Body of pancreas (tissue), 4 donors: Measurements from ENCODE around the gene IPPK. TPM values are rescaled to one million over a fixed set of nuclear protein-coding genes. Genes with fewer than 3 reads are reported as not detected.

ENCODE experiments used
- ATAC-seq: fragments of 150-250 bp; one replicate; pipeline ENCODE4 v1.9.1; 2016
- DNase-seq, 4 donors: peaks; one replicate each; pipeline ENCODE4 v3.0.0-alpha.2; 2019
- H3K27ac ChIP-seq, 4 donors: fragments of 200-600 bp; sonication (generic); 1 replicate in 3 of 4; 2 replicates in 1 of 4; pipeline versions ENCODE4 v1.5.1 to v1.6.1; 2016 to 2019; ENCODE audit warnings: mild to moderate bottlenecking in 1 of 4, mixed read lengths in 1 of 4, moderate library complexity in 1 of 4
- H3K27me3 ChIP-seq, 2 donors: fragments of 200-600 bp; sonication (generic); one replicate each; pipeline ENCODE4 v1.6.0; 2016; ENCODE audit warnings: mild to moderate bottlenecking in 1 of 2
- H3K36me3 ChIP-seq, 2 donors: fragments of 200-600 bp; sonication (generic); replicated peaks in 1 of 2; 2 replicates each; pipeline ENCODE4 v1.5.1; 2016; ENCODE audit warnings: low read depth in 2 of 2; ENCODE audit not compliant: insufficient read depth in 1 of 2
- H3K4me1 ChIP-seq: fragments of 200-600 bp; sonication (generic); one replicate; pipeline ENCODE4 v1.6.0; 2016
- H3K4me3 ChIP-seq, 2 donors: fragments of 200-600 bp; sonication (generic); 1 replicate in 1 of 2; 2 replicates in 1 of 2; pipeline ENCODE4 v1.5.1; 2016 to 2019
- H3K9me3 ChIP-seq, 3 donors: fragments of 200-600 bp; sonication (generic); 1 replicate in 2 of 3; 2 replicates in 1 of 3; pipeline ENCODE4 v1.5.1; 2016
- CTCF ChIP-seq, 7 experiments: fragments of 450-650 bp in 4 of 7; fragments of 200-600 bp in 3 of 7; sonication (generic) in 3 of 7; IDR thresholded peaks; one replicate each; pipeline ENCODE4 v1.5.1; 2016 to 2019; ENCODE audit warnings: antibody characterized with exemption in 7 of 7
- POLR2A ChIP-seq, 3 donors: fragments of 450-650 bp; IDR thresholded peaks; one replicate each; pipeline ENCODE4 v1.6.1; 2016; ENCODE audit warnings: antibody characterized with exemption in 3 of 3, mild to moderate bottlenecking in 2 of 3
- WGBS, 2 donors: methylation state at CpG; one replicate each; pipeline ENCODE4 v1.1.5; 2017; 5-methylcytosine and 5-hydroxymethylcytosine counted together
- intact Hi-C: fragments of 100-400 bp; cut with DNase I; formaldehyde crosslinking; loops from one replicate; pipeline ENCODE4 v1.15.1; 2023
- total RNA-seq, 2 donors: library from RNA; depleted of rRNA; stranded (reverse); fragments of >200 nt; gene quantifications; one replicate each; pipeline ENCODE4 v1.1.0, GENCODE V29; 2016

Gene IPPK
- total RNA-seq, 2 donors from 2014 or later, result 2.9 to 6.3 TPM

- no peak for TF ChIP-seq POLR2A (IDR thresholded peaks at IDR 0.05)
- no peaks in the 10 kb centered on the region for H3K9me3 ChIP-seq
- no peak overlapping the region for H3K4me3 ChIP-seq
- peak in 1 of 4 donors; percentile 30 for DNase-seq
- H3K36me3 ChIP-seq, result peaks cover 0 to 5% of the 10 kb centered on the region in 2 donors
- peak overlapping the region in 1 of 4 donors; percentile 19 for H3K27ac ChIP-seq
- peaks cover 11% of the 10 kb centered on the region for H3K4me1 ChIP-seq
- whole genome bisulfite sequencing, 2 donors, result 85 to 88% methylated on average over 11 of the region's 11 CpGs
- H3K27me3 ChIP-seq, result no peaks in the 10 kb centered on the region
- intact Hi-C loops, result no loop called here
- no peak for ATAC-seq
These were observed 53.2 kb downstream of the IPPK start for GRCh38 chr9:92616655-92617111.

- H3K4me3 ChIP-seq, result no peak overlapping the region
- ATAC-seq, result no peak
- TF ChIP-seq CTCF (IDR thresholded peaks at IDR 0.05) (no peak), POLR2A (IDR thresholded peaks at IDR 0.05) (no peak)
- intact Hi-C loops, result no loop called here
- H3K27ac ChIP-seq, result no peak overlapping the region
- H3K27me3 ChIP-seq, result no peaks in the 10 kb centered on the region
- no peaks in the 10 kb centered on the region for H3K9me3 ChIP-seq
- H3K4me1 ChIP-seq, result peaks cover 11% of the 10 kb centered on the region
- WGBS, 2 donors, result 81 to 82% methylated on average over 11 of the region's 11 CpGs
- peaks cover 0 to 5% of the 10 kb centered on the region in 2 donors for H3K36me3 ChIP-seq
- DNase-seq, result no peak
These were observed 53.7 kb downstream of the IPPK start for GRCh38 chr9:92616199-92616641.

GRCh38 chr9:92615790-92616189 lies 54.1 kb downstream of the IPPK start:
- intact Hi-C loops, result no loop called here
- no peak for TF ChIP-seq POLR2A (IDR thresholded peaks at IDR 0.05)
- TF ChIP-seq CTCF (IDR thresholded peaks at IDR 0.05), result no peak
- Histone ChIP-seq H3K27me3 (no peaks in the 10 kb centered on the region), H3K27ac (no peak overlapping the region), H3K4me1 (peaks cover 11% of the 10 kb centered on the region), H3K36me3 (peaks cover 0 to 5% of the 10 kb centered on the region in 2 donors), H3K9me3 (no peaks in the 10 kb centered on the region), H3K4me3 (no peak overlapping the region)
- DNase-seq (no peak), ATAC-seq (no peak)
- WGBS, 2 donors, result 90% methylated on average over 13 of the region's 13 CpGs

- H3K36me3 ChIP-seq, result peaks cover 0 to 5% of the 10 kb centered on the region in 2 donors
- DNase-seq, result no peak
- H3K4me3 ChIP-seq, result no peak overlapping the region
- no peaks in the 10 kb centered on the region for H3K27me3 ChIP-seq
- ATAC-seq, result no peak
- H3K4me1 ChIP-seq, result peaks cover 11% of the 10 kb centered on the region
- no peak overlapping the region for H3K27ac ChIP-seq
- TF ChIP-seq POLR2A (IDR thresholded peaks at IDR 0.05) (no peak), CTCF (IDR thresholded peaks at IDR 0.05) (no peak)
- WGBS, 2 donors, result 91% methylated on average over 17 of the region's 17 CpGs
- intact Hi-C loops, result no loop called here
- no peaks in the 10 kb centered on the region for H3K9me3 ChIP-seq
These were observed 55.0 kb downstream of the IPPK start for GRCh38 chr9:92614763-92615461.

- intact Hi-C loops, result no loop called here
- DNase-seq (no peak), ATAC-seq (no peak)
- Histone ChIP-seq H3K4me3 (no peak overlapping the region), H3K4me1 (peaks cover 11% of the 10 kb centered on the region), H3K9me3 (no peaks in the 10 kb centered on the region), H3K36me3 (peaks cover 0 to 5% of the 10 kb centered on the region in 2 donors), H3K27ac (no peak overlapping the region), H3K27me3 (no peaks in the 10 kb centered on the region)
- TF ChIP-seq POLR2A (IDR thresholded peaks at IDR 0.05), result no peak
- no peak for TF ChIP-seq CTCF (IDR thresholded peaks at IDR 0.05)
- WGBS, 2 donors, result 91 to 93% methylated on average over 9 of the region's 9 CpGs
These were observed 55.8 kb downstream of the IPPK start for GRCh38 chr9:92614123-92614510.
